Astrocyte (in vitro differentiated cells and primary cell): ENCODE data around the gene MYO5A. TPM values are rescaled to one million over a fixed set of nuclear protein-coding genes. Genes with fewer than 3 reads are reported as not detected.
A peak's percentile ranks its signal among the peaks of the same experiment; 100 is the strongest.

Experiments used
- DNase-seq: peaks from one replicate; pipeline ENCODE4 v3.0.0-alpha.2; 2010; ENCODE audit warnings: low read depth
- FAIRE-seq: peaks from 2 replicates; lab custom pipeline; 2011; peaks lifted over from hg19 to GRCh38; lab: Jason Lieb, UNC
- H2AFZ ChIP-seq: 2 replicates; pipeline ENCODE4 v1.6.0; 2012; ENCODE audit warnings: low read depth, low read length, inconsistent platforms
- H3K27ac ChIP-seq: 2 replicates; pipeline ENCODE4 v1.5.1; 2011; ENCODE audit warnings: low read depth, low read length, inconsistent platforms
- H3K27me3 ChIP-seq: 2 replicates; pipeline ENCODE4 v1.6.0; 2011; ENCODE audit warnings: low read length, inconsistent platforms; ENCODE audit not compliant: insufficient read depth
- H3K36me3 ChIP-seq: 2 replicates; pipeline ENCODE4 v1.5.1; 2011; ENCODE audit warnings: low read length, inconsistent platforms; ENCODE audit not compliant: insufficient read depth
- H3K4me1 ChIP-seq: 2 replicates; pipeline ENCODE4 v1.5.1; 2011; ENCODE audit warnings: low read length, inconsistent platforms; ENCODE audit not compliant: insufficient read depth
- H3K4me2 ChIP-seq: 2 replicates; pipeline ENCODE4 v1.6.0; 2012; ENCODE audit warnings: low read length, inconsistent platforms
- H3K4me3 ChIP-seq: 2 replicates; pipeline ENCODE4 v1.5.1; 2011; ENCODE audit warnings: low read depth, mild to moderate bottlenecking, low read length, inconsistent platforms; ENCODE audit not compliant: insufficient read depth
- H3K79me2 ChIP-seq: 2 replicates; pipeline ENCODE4 v1.6.0; 2012; ENCODE audit warnings: mild to moderate bottlenecking, low read length, inconsistent platforms; ENCODE audit not compliant: insufficient read depth
- H3K9ac ChIP-seq: 2 replicates; pipeline ENCODE4 v1.6.0; 2012; ENCODE audit warnings: mild to moderate bottlenecking, low read length, inconsistent platforms
- H3K9me3 ChIP-seq: 2 replicates; pipeline ENCODE4 v1.5.1; 2012; ENCODE audit warnings: low read depth, mild to moderate bottlenecking, low read length, inconsistent platforms; ENCODE audit not compliant: insufficient read depth
- H4K20me1 ChIP-seq: 2 replicates; pipeline ENCODE4 v1.6.0; 2012; ENCODE audit warnings: low read length, inconsistent platforms; ENCODE audit not compliant: insufficient read depth
- H3K27ac Mint-ChIP-seq: one replicate; pipeline ENCODE4 v1.8.0; 2021; ENCODE audit warnings: mild to moderate bottlenecking, mixed read lengths; ENCODE audit not compliant: unreplicated experiment
- H3K27me3 Mint-ChIP-seq: one replicate; pipeline ENCODE4 v1.8.0; 2021; ENCODE audit warnings: low read depth, mixed read lengths; ENCODE audit not compliant: unreplicated experiment
- H3K36me3 Mint-ChIP-seq: one replicate; pipeline ENCODE4 v1.8.0; 2021; ENCODE audit warnings: low read depth, mixed read lengths; ENCODE audit not compliant: unreplicated experiment
- H3K4me1 Mint-ChIP-seq: one replicate; pipeline ENCODE4 v1.8.0; 2021; ENCODE audit warnings: low read depth, mixed read lengths; ENCODE audit not compliant: unreplicated experiment
- H3K4me3 Mint-ChIP-seq: one replicate; pipeline ENCODE4 v1.8.0; 2021; ENCODE audit warnings: mild to moderate bottlenecking, moderate library complexity, mixed read lengths; ENCODE audit not compliant: unreplicated experiment
- H3K9me3 Mint-ChIP-seq: one replicate; pipeline ENCODE4 v1.8.0; 2021; ENCODE audit warnings: mild to moderate bottlenecking, mixed read lengths; ENCODE audit not compliant: unreplicated experiment
- EZH2 ChIP-seq: IDR thresholded peaks from 2 replicates; pipeline ENCODE4 v1.6.1; 2012; ENCODE audit warnings: mild to moderate bottlenecking, low read length, inconsistent platforms; ENCODE audit not compliant: insufficient read depth
- total RNA-seq: library from RNA; stranded (reverse); gene quantifications from 2 replicates; pipeline ENCODE4 v1.2.1, GENCODE V29; 2021
- TF ChIP-seq, protein P1 (sequence below): IDR thresholded peaks from 2 replicates; pipeline ENCODE4 v1.5.1; 2011; ENCODE audit warnings: low read depth, mild to moderate bottlenecking, inconsistent platforms, low read length, moderate library complexity; ENCODE audit not compliant: insufficient read depth

Gene MYO5A
- total RNA-seq, 1 donor from 2014 or later: 47.6 TPM

GRCh38 chr15:52436981-52437380 lies 91.7 kb downstream of the MYO5A start:
- H3K9ac ChIP-seq: no peak overlapping the region
- no peaks in the 10 kb centered on the region for H3K36me3 ChIP-seq
- peaks cover 18% of the 10 kb centered on the region for H4K20me1 ChIP-seq
- no peak overlapping the region for H3K27ac ChIP-seq
- peaks cover 2% of the 10 kb centered on the region for H3K36me3 Mint-ChIP-seq
- no peaks in the 10 kb centered on the region for H3K9me3 Mint-ChIP-seq
- H2AFZ ChIP-seq: no peak overlapping the region
- H3K4me3 Mint-ChIP-seq: no peak overlapping the region
- FAIRE-seq: no peak
- H3K4me1 Mint-ChIP-seq: peaks cover 32% of the 10 kb centered on the region
- H3K27ac Mint-ChIP-seq: no peak overlapping the region
- H3K27me3 ChIP-seq: no peaks in the 10 kb centered on the region
- H3K4me3 ChIP-seq: no peak overlapping the region
- no peaks in the 10 kb centered on the region for H3K9me3 ChIP-seq
- H3K4me2 ChIP-seq: no peak overlapping the region
- H3K27me3 Mint-ChIP-seq: no peaks in the 10 kb centered on the region
- peaks cover 5% of the 10 kb centered on the region for H3K4me1 ChIP-seq
- peaks cover 10% of the 10 kb centered on the region for H3K79me2 ChIP-seq
- TF ChIP-seq, protein P1, sequence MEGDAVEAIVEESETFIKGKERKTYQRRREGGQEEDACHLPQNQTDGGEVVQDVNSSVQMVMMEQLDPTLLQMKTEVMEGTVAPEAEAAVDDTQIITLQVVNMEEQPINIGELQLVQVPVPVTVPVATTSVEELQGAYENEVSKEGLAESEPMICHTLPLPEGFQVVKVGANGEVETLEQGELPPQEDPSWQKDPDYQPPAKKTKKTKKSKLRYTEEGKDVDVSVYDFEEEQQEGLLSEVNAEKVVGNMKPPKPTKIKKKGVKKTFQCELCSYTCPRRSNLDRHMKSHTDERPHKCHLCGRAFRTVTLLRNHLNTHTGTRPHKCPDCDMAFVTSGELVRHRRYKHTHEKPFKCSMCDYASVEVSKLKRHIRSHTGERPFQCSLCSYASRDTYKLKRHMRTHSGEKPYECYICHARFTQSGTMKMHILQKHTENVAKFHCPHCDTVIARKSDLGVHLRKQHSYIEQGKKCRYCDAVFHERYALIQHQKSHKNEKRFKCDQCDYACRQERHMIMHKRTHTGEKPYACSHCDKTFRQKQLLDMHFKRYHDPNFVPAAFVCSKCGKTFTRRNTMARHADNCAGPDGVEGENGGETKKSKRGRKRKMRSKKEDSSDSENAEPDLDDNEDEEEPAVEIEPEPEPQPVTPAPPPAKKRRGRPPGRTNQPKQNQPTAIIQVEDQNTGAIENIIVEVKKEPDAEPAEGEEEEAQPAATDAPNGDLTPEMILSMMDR: no peak
- no peak for TF ChIP-seq EZH2
- no peak for DNase-seq

DNA sequence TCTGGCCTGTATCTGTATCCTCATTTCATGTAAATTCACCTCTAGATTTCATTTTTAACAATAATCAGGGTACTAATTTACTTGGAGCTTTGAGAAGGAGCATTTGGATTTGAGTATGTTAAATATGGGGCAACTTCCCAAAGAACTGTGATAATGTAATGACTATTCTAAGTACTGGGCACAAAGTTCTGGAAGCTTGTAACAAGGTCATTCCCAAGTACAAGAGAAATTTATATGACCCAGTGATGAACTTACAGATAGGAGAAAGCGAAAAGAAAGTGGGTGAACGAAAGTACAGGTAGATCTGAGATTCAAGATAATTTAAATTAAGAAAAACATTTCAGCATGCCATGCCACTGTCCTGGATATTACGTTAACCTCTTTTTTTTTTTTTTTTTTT lies 93.8 kb downstream of the MYO5A start:
- Histone ChIP-seq H3K36me3 (no peaks in the 10 kb centered on the region), H3K27ac (no peak overlapping the region), H4K20me1 (peaks cover 14% of the 10 kb centered on the region), H3K9me3 (no peaks in the 10 kb centered on the region), H3K4me1 (no peaks in the 10 kb centered on the region), H3K79me2 (peaks cover 10% of the 10 kb centered on the region), H3K4me3 (no peak overlapping the region), H3K27me3 (no peaks in the 10 kb centered on the region), H3K9ac (no peak overlapping the region), H3K4me2 (no peak overlapping the region), H2AFZ (no peak overlapping the region)
- H3K36me3 Mint-ChIP-seq: peaks cover 2% of the 10 kb centered on the region
- H3K27me3 Mint-ChIP-seq: no peaks in the 10 kb centered on the region
- no peak for DNase-seq
- H3K4me1 Mint-ChIP-seq: peaks cover 16% of the 10 kb centered on the region
- TF ChIP-seq, protein P1: no peak
- TF ChIP-seq EZH2: no peak
- no peak overlapping the region for H3K4me3 Mint-ChIP-seq
- H3K27ac Mint-ChIP-seq: no peak overlapping the region
- no peaks in the 10 kb centered on the region for H3K9me3 Mint-ChIP-seq
- FAIRE-seq: no peak

DNA sequence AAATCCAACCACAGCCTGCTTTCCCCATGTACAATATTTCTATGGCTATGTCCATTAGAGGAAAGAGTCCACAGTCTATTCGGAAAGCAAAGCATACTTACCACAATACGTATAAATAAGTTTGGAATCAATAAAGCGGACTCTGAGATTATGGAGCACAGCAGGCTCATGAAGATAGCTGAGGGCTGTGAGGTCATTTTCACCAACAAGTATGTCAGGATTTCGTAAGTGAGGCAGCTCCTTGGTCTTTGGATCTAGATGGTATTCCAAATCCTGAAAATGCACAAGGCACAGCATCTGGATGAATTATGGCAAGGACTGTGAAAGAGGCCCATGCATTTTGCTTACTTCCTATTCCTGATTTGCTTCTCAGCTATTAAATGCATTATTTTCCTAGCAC lies 100.4 kb downstream of the MYO5A start:
- H3K27ac Mint-ChIP-seq: no peak overlapping the region
- no peaks in the 10 kb centered on the region for H3K27me3 ChIP-seq
- H3K9ac ChIP-seq: no peak overlapping the region
- peaks cover 5% of the 10 kb centered on the region for H3K4me1 ChIP-seq
- H4K20me1 ChIP-seq: peaks cover 17% of the 10 kb centered on the region
- peaks cover 9% of the 10 kb centered on the region for H3K4me1 Mint-ChIP-seq
- H3K4me3 Mint-ChIP-seq: no peak overlapping the region
- H3K4me3 ChIP-seq: no peak overlapping the region
- TF ChIP-seq EZH2: no peak
- TF ChIP-seq, protein P1: no peak
- H3K79me2 ChIP-seq: no peaks in the 10 kb centered on the region
- no peaks in the 10 kb centered on the region for H3K36me3 ChIP-seq
- H3K27ac ChIP-seq: no peak overlapping the region
- DNase-seq (no peak), FAIRE-seq (no peak)
- peaks cover 2% of the 10 kb centered on the region for H3K36me3 Mint-ChIP-seq
- no peak overlapping the region for H2AFZ ChIP-seq
- no peaks in the 10 kb centered on the region for H3K9me3 Mint-ChIP-seq
- no peaks in the 10 kb centered on the region for H3K27me3 Mint-ChIP-seq
- peak overlapping the region; percentile 37 for H3K4me2 ChIP-seq
- H3K9me3 ChIP-seq: no peaks in the 10 kb centered on the region
